ENCODE data around the gene CARS1. TPM values are rescaled to one million over a fixed set of nuclear protein-coding genes. Genes with fewer than 3 reads are reported as not detected.

Gene CARS1
- total RNA-seq, 2 experiments from 2014 or later = 74.6 to 81.5 TPM

GRCh38 chr11:3094223-3094824, 37.1 kb upstream of the CARS1 start:
- Mint-ChIP-seq H3K9me3 (ENCODE audit: insufficient read depth) (no peaks in the 10 kb centered on the region), H3K4me1 (ENCODE audit: low read depth) (peaks cover 16% of the 10 kb centered on the region), H3K27ac (no peak overlapping the region), H3K36me3 (ENCODE audit: low read depth) (no peaks in the 10 kb centered on the region), H3K27me3 (ENCODE audit: low read depth) (no peaks in the 10 kb centered on the region), H3K4me3 (no peak overlapping the region)
- ChIA-PET POLR2A (no interaction called here), CTCF (interaction anchor here (1.4 kb wide), 1 partner anchor 57 kb away, joined by 4 read pairs; no protein-coding TSS in a partner anchor)
- no peak for DNase-seq
- no peak for ATAC-seq

GRCh38 chr11:3093281-3094191, 36.3 kb upstream of the CARS1 start:
- no peaks in the 10 kb centered on the region for H3K27me3 Mint-ChIP-seq (ENCODE audit: low read depth)
- no peak for DNase-seq
- ChIA-PET POLR2A (no interaction called here), CTCF (interaction anchor here (0.7 to 5.9 kb wide), 5 partner anchors 56 to 560 kb away, joined by 3 to 61 read pairs (median 4); no protein-coding TSS in a partner anchor)
- peaks cover 12% of the 10 kb centered on the region for H3K4me1 Mint-ChIP-seq (ENCODE audit: low read depth)
- no peaks in the 10 kb centered on the region for H3K9me3 Mint-ChIP-seq (ENCODE audit: insufficient read depth)
- no peak overlapping the region for H3K27ac Mint-ChIP-seq
- no peak overlapping the region for H3K4me3 Mint-ChIP-seq
- H3K36me3 Mint-ChIP-seq (ENCODE audit: low read depth) = no peaks in the 10 kb centered on the region
- no peak for ATAC-seq

GRCh38 chr11:3092603-3093141, 35.4 kb upstream of the CARS1 start:
- POLR2A ChIA-PET = no interaction called here
- CTCF ChIA-PET = interaction anchor here (0.7 to 5.9 kb wide), 8 partner anchors 20 to 560 kb away, joined by 3 to 61 read pairs (median 10); no protein-coding TSS in a partner anchor
- Mint-ChIP-seq H3K27me3 (ENCODE audit: low read depth) (no peaks in the 10 kb centered on the region), H3K4me1 (ENCODE audit: low read depth) (peaks cover 12% of the 10 kb centered on the region), H3K9me3 (ENCODE audit: insufficient read depth) (no peaks in the 10 kb centered on the region), H3K4me3 (no peak overlapping the region), H3K36me3 (ENCODE audit: low read depth) (no peaks in the 10 kb centered on the region), H3K27ac (no peak overlapping the region)
- ATAC-seq (no peak), DNase-seq (no peak)

DNA sequence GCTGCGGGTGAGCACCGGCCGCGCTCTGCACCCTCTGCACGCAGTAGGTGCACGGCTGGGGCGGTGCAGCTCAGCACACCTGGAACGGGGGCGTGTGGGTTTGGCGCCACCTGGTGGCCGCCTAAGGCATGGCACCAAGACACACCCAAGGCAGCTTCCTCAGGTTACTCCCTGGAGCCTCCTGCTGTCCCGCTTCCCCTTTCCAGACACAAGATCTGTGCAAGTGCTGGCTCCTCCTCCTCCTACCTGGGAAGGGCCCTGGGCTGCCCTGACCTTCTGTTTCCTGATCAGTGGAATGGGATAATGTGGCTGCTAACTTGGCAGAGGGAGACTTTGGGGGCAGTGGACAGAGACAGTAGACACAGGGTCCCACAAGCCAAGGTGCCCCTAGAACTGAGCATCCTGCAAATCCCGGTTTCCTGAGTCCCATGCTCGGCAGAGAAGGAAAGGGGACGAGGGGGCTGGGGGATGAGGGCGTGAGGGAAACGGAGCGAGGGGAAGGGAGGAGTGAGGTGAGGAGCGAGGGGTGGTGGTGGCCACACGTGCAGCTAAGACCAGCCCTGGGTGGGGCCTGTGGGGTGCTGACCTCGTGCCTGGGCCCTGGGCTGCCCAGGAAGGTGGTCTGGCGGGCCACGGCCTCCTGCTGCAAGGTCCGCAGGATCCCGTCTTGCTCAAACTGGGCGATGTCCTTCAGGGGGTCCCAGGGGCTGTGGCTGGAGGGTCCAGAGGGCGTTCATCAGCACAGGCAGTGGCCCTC, 34.8 kb upstream of the CARS1 start:
- Mint-ChIP-seq H3K4me1 (ENCODE audit: low read depth) (peaks cover 12% of the 10 kb centered on the region), H3K4me3 (no peak overlapping the region)
- peak; percentile 80 for DNase-seq

DNA sequence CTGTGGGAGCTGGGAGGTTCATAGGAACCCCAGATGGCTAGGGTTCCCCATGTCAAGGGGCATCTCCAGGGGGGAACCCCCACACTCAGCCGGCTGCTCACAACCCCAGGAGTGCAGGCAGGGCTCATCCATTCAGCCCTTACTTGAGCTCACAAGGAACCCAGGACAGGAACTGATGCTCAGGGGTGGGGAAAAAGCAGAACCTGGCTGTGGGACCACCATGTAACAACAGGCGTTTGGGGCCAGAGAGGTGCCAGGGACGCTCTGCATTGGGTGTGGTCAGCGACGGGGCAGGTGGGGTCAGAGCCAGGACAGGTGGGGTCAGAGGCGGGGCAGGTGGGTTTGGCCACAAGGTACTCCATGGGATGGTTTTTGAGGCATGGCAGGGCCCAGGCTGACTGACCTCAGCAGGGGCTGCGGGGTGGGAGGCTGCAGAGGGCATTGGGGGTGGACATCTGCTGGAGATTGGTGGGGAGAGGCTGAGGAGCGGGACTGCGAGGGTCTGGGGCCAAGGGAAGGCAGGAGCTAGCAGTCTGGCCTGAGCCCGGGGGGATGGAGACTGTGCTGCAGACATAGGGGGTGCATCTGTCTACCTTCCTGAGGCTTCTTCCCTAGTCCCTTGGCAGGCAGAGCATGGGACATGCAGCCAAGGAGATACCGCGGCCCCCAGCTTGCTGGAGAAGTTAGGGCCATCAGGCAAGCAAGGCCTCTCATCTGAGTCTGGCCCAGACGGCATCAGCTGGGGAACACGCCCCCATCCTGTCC, 34.0 kb upstream of the CARS1 start:
- Mint-ChIP-seq H3K27ac (no peak overlapping the region), H3K9me3 (ENCODE audit: insufficient read depth) (no peaks in the 10 kb centered on the region), H3K27me3 (ENCODE audit: low read depth) (no peaks in the 10 kb centered on the region), H3K4me3 (no peak overlapping the region), H3K4me1 (ENCODE audit: low read depth) (peaks cover 12% of the 10 kb centered on the region), H3K36me3 (ENCODE audit: low read depth) (no peaks in the 10 kb centered on the region)
- POLR2A ChIA-PET = interaction anchor here (0.8 kb wide), 1 partner anchor 116 kb away, joined by 4 read pairs; no protein-coding TSS in a partner anchor
- DNase-seq (no peak), ATAC-seq (no peak)
- CTCF ChIA-PET = interaction anchor here (0.6 to 5.9 kb wide), 42 partner anchors 9 to 671 kb away, joined by 3 to 61 read pairs (median 4); partner anchors contain the start of gene PHLDA2

More for the DNA sequence above, 34.8 kb upstream of the CARS1 start:
- ATAC-seq = peak; percentile 91
- POLR2A ChIA-PET = interaction anchor here (0.8 kb wide), 1 partner anchor 117 kb away, joined by 4 read pairs; no protein-coding TSS in a partner anchor
- Mint-ChIP-seq H3K36me3 (ENCODE audit: low read depth) (no peaks in the 10 kb centered on the region), H3K27ac (peak overlapping the region; percentile 57), H3K27me3 (ENCODE audit: low read depth) (no peaks in the 10 kb centered on the region), H3K9me3 (ENCODE audit: insufficient read depth) (no peaks in the 10 kb centered on the region)
- CTCF ChIA-PET = interaction anchor here (0.6 to 5.9 kb wide), 42 partner anchors 9 to 672 kb away, joined by 3 to 61 read pairs (median 4); partner anchors contain the start of gene PHLDA2

DNA sequence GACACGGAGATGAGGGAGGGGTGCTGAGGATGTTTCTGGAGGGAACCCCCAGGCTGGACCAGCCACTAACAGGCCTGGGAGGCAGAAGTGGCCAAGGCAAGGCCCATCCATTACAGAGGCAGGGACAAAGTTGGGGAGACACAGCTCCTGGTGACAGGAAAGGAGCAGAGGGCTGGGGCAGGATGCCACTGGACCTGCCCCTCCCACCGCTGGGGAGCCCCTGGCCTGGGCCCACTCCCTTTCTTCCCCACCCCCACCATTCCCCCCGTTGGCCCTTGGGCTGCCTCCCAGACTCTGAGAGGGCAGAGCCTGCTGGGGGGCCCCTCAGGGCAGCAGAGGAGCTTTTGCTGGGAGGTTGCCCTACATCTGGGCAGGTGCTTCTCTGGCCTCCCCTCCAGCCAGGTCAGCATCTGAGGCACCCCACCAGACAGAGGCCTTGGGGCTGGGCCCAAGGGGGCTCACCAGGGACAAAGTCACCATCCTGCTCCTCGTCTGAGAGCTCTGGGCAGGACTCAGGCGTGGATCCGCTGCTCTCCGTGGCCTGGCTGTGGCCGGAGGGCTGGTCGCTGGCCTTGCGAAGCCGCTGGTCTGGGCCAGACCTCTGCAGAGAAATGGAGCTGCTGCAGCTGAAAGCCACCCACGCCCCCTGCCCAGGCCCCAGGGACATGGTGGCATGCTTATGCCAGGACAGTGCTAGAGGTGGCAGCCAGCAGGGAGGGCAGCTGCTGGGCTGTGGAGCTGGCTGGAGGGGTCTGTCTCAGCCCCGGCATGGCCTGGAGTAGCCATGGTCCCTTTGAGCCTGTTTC, 33.1 kb upstream of the CARS1 start:
- H3K27ac Mint-ChIP-seq = no peak overlapping the region
- ChIA-PET CTCF (interaction anchor here (0.9 to 5.9 kb wide), 22 partner anchors 8 to 670 kb away, joined by 3 to 61 read pairs (median 6); partner anchors contain the start of gene PHLDA2), POLR2A (no interaction called here)
- peaks cover 12% of the 10 kb centered on the region for H3K4me1 Mint-ChIP-seq (ENCODE audit: low read depth)
- no peaks in the 10 kb centered on the region for H3K9me3 Mint-ChIP-seq (ENCODE audit: insufficient read depth)
- DNase-seq (no peak), ATAC-seq (no peak)
- no peaks in the 10 kb centered on the region for H3K36me3 Mint-ChIP-seq (ENCODE audit: low read depth)
- peaks cover under 1% of the 10 kb centered on the region for H3K27me3 Mint-ChIP-seq (ENCODE audit: low read depth)
- H3K4me3 Mint-ChIP-seq = no peak overlapping the region

GRCh38 chr11:3089236-3090061, 32.2 kb upstream of the CARS1 start:
- POLR2A ChIA-PET = no interaction called here
- ATAC-seq = no peak
- Mint-ChIP-seq H3K4me3 (no peak overlapping the region), H3K27ac (no peak overlapping the region), H3K4me1 (ENCODE audit: low read depth) (peaks cover 12% of the 10 kb centered on the region), H3K9me3 (ENCODE audit: insufficient read depth) (no peaks in the 10 kb centered on the region), H3K36me3 (ENCODE audit: low read depth) (no peaks in the 10 kb centered on the region), H3K27me3 (ENCODE audit: low read depth) (peaks cover 2% of the 10 kb centered on the region)
- DNase-seq = no peak
- CTCF ChIA-PET = interaction anchor here (0.6 to 5.9 kb wide), 7 partner anchors 12 to 556 kb away, joined by 3 to 61 read pairs (median 25); partner anchors contain the start of gene PHLDA2

DNA sequence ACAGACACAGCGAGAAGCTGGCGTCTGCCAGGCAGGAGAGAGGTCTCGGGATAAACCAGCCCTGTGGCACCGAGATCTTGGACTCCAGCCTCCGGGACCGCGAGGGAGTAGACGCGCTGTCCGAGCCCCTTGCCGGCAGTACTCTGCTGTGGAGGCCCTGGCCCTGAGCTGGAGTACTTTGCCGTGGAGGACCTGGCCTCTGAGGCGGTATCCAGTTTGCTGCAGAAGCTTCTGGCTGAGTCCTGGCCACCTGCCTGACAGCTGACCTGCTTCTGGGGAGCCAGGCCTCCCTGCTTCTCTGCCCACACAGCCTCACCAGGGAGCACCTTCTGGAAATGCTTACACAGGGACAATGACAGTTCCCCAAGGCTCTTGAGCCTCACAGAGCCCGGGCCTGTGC, 31.6 kb upstream of the CARS1 start:
- Mint-ChIP-seq H3K27me3 (ENCODE audit: low read depth) (peaks cover 2% of the 10 kb centered on the region), H3K9me3 (ENCODE audit: insufficient read depth) (no peaks in the 10 kb centered on the region), H3K4me1 (ENCODE audit: low read depth) (peaks cover 12% of the 10 kb centered on the region), H3K4me3 (no peak overlapping the region), H3K36me3 (ENCODE audit: low read depth) (no peaks in the 10 kb centered on the region), H3K27ac (no peak overlapping the region)
- DNase-seq = no peak
- no peak for ATAC-seq
- POLR2A ChIA-PET = no interaction called here
- CTCF ChIA-PET = interaction anchor here (0.6 to 5.9 kb wide), 5 partner anchors 11 to 200 kb away, joined by 3 to 61 read pairs (median 6); partner anchors contain the start of gene PHLDA2

DNA sequence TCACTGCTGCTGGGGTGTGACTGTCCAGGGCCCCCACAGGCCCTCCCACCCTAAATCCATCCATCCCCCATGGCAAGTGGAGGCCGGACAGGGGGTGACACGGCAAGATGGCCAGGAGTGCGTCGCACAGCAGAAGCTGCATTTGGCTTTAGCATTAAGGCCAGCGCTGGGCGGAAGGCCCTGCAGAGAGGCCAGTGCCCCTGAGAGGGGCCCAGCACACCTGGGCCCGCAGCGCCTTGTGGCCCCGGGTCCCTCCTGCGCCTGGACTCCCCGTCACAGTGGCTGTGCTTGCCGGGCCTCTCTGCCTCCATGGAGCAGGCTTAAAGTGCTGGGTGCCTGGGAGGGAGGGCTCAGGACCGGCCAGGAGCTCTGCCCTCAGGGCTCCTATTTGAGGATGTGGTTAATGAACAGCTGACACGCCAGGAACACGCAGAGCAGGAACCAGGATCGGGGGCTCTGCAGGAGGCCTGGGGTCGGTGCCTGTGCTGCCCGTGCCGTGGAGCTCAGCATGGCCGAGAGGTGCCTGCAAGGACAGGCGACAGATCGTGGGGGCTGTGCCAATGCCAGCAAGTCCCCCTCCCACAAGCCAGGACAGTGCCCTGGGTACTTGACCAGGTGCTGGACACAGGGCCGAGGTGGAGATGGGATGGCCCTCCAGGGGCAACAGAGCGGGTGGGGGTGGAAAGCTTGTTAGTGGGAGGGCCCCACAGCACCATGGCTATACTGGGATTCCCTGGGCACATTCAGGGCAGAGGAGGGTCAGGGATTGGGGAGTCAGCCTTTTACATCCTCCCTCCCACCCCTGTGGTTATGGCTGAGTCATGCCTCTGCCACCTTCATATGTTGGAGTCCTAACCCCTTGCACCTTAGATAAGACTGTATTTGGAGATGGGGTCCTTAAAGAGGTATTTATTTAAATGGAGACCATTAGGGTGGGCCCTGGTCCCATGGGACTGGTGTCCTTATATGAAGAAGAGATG, 30.9 kb upstream of the CARS1 start:
- DNase-seq (no peak), ATAC-seq (no peak)
- Mint-ChIP-seq H3K9me3 (ENCODE audit: insufficient read depth) (no peaks in the 10 kb centered on the region), H3K4me1 (ENCODE audit: low read depth) (peaks cover 12% of the 10 kb centered on the region), H3K4me3 (no peak overlapping the region), H3K36me3 (ENCODE audit: low read depth) (no peaks in the 10 kb centered on the region), H3K27ac (no peak overlapping the region), H3K27me3 (ENCODE audit: low read depth) (peaks cover 3% of the 10 kb centered on the region)
- ChIA-PET CTCF (interaction anchor here (4.1 to 5.9 kb wide), 2 partner anchors 50 to 158 kb away, joined by 25 to 61 read pairs; partner anchors contain the start of gene PHLDA2), POLR2A (no interaction called here)
